Common myeloid progenitor, CD34-positive (primary cell): ENCODE measurements around the gene SPCS1.
A peak's percentile ranks its signal among the peaks of the same experiment; 100 is the strongest.

Experiments used
- CTCF ChIA-PET: fragments of 350-600 bp; sonication (Branson Sonifier 250); formaldehyde crosslinking; loops from one replicate; lab custom pipeline; 2021; ENCODE audit warnings: antibody characterized with exemption; lab: Charles Lee
- POLR2A ChIA-PET: fragments of 350-600 bp; sonication (Branson Sonifier 250); formaldehyde crosslinking; loops from one replicate; lab custom pipeline; 2021; ENCODE audit warnings: antibody characterized with exemption; lab: Charles Lee
- DNase-seq, 3 donors: peaks; one replicate each; pipeline versions ENCODE4 v3.0.0 to v3.0.0-alpha.2; 2013
- H3K27ac ChIP-seq, 2 experiments: 1 replicate in 1 of 2; 2 replicates in 1 of 2; pipeline ENCODE4 v1.7.0; 2013; ENCODE audit warnings: inconsistent platforms in 2 of 2, low read length in 2 of 2, mild to moderate bottlenecking in 2 of 2, low read depth in 1 of 2, moderate library complexity in 1 of 2; ENCODE audit not compliant: severe bottlenecking in 2 of 2, insufficient read depth in 1 of 2, poor library complexity in 1 of 2
- H3K27me3 ChIP-seq, 5 experiments: replicated peaks in 2 of 5; 1 replicate in 3 of 5; 2 replicates in 2 of 5; pipeline versions ENCODE4 v1.6.1 to v1.7.0; 2013; ENCODE audit warnings: low read length in 4 of 5, mild to moderate bottlenecking in 2 of 5, moderate library complexity in 2 of 5, inconsistent platforms in 1 of 5; ENCODE audit not compliant: insufficient read depth in 5 of 5, control insufficient read depth in 4 of 5
- H3K36me3 ChIP-seq, 4 experiments: 1 replicate in 2 of 4; 2 replicates in 2 of 4; pipeline versions ENCODE4 v1.6.1 to v1.7.0; 2013; ENCODE audit warnings: low read length in 3 of 4, control low read depth in 1 of 4, mild to moderate bottlenecking in 1 of 4; ENCODE audit not compliant: control insufficient read depth in 4 of 4, insufficient read depth in 4 of 4
- H3K4me1 ChIP-seq, 4 experiments: 1 replicate in 3 of 4; 2 replicates in 1 of 4; pipeline versions ENCODE4 v1.6.1 to v1.7.1; 2013; ENCODE audit warnings: low read length in 3 of 4, mild to moderate bottlenecking in 3 of 4, control low read depth in 1 of 4, inconsistent platforms in 1 of 4, moderate library complexity in 1 of 4; ENCODE audit not compliant: control insufficient read depth in 4 of 4, insufficient read depth in 4 of 4; ENCODE audit errors: control extremely low read depth in 1 of 4
- H3K4me3 ChIP-seq, 7 experiments: 1 replicate in 4 of 7; 2 replicates in 3 of 7; pipeline versions ENCODE4 v1.5.1 to v1.7.0; 2013; ENCODE audit warnings: mild to moderate bottlenecking in 7 of 7, low read length in 6 of 7, moderate library complexity in 6 of 7, inconsistent platforms in 2 of 7, low read depth in 2 of 7, control low read depth in 1 of 7; ENCODE audit not compliant: insufficient read depth in 4 of 7, control insufficient read depth in 1 of 7; ENCODE audit errors: extremely low read depth in 1 of 7
- H3K9me3 ChIP-seq, 5 experiments: 1 replicate in 4 of 5; 2 replicates in 1 of 5; pipeline versions ENCODE4 v1.6.1 to v1.7.1; 2013; ENCODE audit warnings: low read length in 4 of 5, mild to moderate bottlenecking in 2 of 5, inconsistent platforms in 1 of 5, low read depth in 1 of 5, moderate library complexity in 1 of 5; ENCODE audit not compliant: control insufficient read depth in 4 of 5, insufficient read depth in 2 of 5; ENCODE audit errors: control extremely low read depth in 1 of 5
- WGBS: methylation state at CpG from one replicate; pipeline ENCODE4 v1.1.5; 2013; ENCODE audit not compliant: insufficient coverage; 5-methylcytosine and 5-hydroxymethylcytosine counted together

The SPCS1 gene

DNA sequence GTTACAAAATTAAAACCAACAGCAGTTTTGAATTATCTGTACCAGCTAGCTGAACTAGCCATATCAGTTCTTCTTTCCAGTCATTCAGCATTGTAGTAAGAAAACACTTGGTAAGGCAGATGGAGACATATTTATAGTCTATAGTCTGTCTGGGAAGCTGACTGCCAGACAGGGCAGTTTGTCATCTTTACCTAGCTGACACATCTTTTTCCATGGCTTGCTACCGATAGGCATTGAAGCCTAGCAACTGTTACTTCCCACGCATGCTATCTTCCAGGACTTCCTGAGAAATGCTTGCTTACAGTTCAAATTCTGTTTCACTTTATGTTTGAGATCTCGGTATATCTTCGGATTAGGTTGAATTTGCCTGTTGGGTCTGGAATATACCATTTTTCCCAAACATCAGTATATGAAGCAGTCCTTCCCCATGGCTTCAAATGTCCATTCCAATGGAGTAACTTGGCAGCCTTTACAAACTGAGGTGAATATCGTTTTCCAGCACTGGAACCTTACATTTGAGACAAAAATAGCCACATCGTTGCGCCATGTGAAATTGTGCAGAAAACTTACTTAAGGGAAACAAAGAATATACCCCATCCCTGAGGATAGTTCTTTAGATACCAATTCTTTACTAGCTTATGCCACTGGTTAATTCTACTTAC, 11.2 kb upstream of the SPCS1 start:
- WGBS = 94% methylated on average over 5 of the region's 7 CpGs
- POLR2A ChIA-PET = no interaction called here
- Histone ChIP-seq H3K27ac (no peak overlapping the region), H3K4me3 (no peak overlapping the region), H3K4me1 (no peaks in the 10 kb centered on the region), H3K27me3 (no peaks in the 10 kb centered on the region), H3K36me3 (peaks cover 41 to 81% (median 69%) of the 10 kb centered on the region in 4 experiments), H3K9me3 (no peaks in the 10 kb centered on the region)
- CTCF ChIA-PET = no interaction called here
- no peak for DNase-seq

DNA sequence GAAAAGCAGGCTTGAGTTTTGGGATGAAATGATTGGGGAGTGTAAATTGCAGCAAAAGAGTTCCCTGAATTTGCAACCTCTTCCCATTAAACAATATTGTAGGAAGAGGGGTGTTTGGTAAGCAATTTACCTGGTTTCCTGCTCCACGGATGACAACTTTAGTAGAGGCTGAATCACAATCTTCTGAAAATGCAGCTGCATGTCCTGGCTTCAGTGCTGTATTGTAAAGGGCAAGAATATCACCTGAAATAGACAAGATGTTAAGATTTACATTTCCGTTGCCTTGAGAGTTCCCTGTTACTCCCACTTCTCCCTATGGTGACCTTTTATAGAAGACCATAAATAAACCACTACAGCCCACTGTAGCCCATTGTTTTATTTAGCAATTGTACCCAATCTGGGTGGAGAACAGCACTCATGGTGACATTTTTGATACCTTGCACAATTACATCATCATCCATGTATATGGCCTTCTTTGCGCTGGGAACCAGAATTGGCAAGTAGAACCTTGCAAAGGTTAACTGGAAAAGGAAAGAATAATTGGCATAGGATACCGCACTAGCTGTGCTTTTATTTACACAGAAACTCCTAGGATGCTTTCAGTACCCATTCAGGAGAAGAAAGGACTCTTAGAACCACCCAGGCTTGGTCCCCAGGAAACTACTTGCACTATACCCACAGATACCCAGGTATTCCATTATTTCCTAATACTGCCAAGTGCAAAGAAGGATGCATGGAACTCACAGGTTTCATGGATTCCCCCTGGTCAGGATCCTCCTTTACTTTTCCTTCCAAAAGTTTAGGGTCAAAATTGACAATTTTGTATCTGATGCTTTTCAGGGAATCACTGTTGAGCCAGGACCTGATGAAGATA, 9.9 kb upstream of the SPCS1 start:
- WGBS = 89% methylated on average over 1 of the region's 4 CpGs
- Histone ChIP-seq H3K4me3 (no peak overlapping the region), H3K36me3 (peaks cover 37 to 73% (median 57%) of the 10 kb centered on the region in 4 experiments), H3K27ac (no peak overlapping the region), H3K9me3 (no peaks in the 10 kb centered on the region), H3K27me3 (no peaks in the 10 kb centered on the region), H3K4me1 (no peaks in the 10 kb centered on the region)
- CTCF ChIA-PET = no interaction called here
- POLR2A ChIA-PET = interaction anchor here (1.7 kb wide), 1 partner anchor 11 kb away, joined by 4 read pairs; the partner anchor contains the start of genes GNL3 and PBRM1
- no peak for DNase-seq

DNA sequence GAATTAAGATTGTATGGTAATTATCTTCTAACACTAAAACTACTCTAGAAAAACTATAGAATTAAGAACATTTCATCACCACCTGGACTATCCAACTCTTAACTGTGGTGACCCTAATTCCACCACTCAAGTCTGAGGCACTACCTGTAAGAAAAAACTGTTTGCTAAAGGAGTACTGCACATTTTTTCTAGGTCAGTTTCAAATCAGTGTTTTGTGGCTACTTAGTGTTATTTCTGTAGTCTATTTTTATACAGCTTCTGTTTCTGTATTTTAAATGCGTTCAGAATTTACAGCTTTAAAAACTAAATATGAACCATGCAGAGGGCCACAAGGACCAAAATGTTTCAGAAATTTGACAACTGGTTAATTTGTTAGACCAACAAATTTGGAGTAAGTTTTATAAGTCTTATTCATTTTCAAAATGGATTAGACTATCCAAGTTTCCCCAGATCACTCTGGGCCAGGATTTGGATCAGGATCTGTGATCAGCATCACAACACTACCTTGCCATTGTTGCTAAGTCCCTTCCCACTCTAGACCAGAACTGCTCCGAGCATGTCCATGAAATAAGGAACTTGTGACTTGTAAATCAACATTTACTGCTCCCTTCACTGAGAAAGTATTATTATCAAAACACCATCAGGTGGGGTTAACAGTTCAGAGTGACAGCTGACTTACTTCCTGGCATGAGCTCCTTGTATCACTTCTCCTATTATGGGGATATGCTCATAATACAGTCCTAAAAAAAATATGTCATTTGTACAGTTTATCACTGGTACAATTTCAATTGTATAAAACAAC, 8.9 kb upstream of the SPCS1 start:
- H3K9me3 ChIP-seq = no peaks in the 10 kb centered on the region
- 100% methylated on average over 1 of the region's 2 CpGs for WGBS
- H3K4me3 ChIP-seq = no peak overlapping the region
- DNase-seq = no peak
- ChIA-PET CTCF (interaction anchor here (3.0 kb wide), 1 partner anchor 8 kb away, joined by 11 read pairs; no protein-coding TSS in a partner anchor), POLR2A (interaction anchor here (0.7 to 1.7 kb wide), 2 partner anchors 12 to 70 kb away, joined by 3 to 4 read pairs; partner anchors contain the start of genes GNL3 and PBRM1)
- no peaks in the 10 kb centered on the region for H3K27me3 ChIP-seq
- no peaks in the 10 kb centered on the region for H3K4me1 ChIP-seq
- H3K27ac ChIP-seq = no peak overlapping the region
- H3K36me3 ChIP-seq = peaks cover 36 to 65% (median 50%) of the 10 kb centered on the region in 4 experiments

DNA sequence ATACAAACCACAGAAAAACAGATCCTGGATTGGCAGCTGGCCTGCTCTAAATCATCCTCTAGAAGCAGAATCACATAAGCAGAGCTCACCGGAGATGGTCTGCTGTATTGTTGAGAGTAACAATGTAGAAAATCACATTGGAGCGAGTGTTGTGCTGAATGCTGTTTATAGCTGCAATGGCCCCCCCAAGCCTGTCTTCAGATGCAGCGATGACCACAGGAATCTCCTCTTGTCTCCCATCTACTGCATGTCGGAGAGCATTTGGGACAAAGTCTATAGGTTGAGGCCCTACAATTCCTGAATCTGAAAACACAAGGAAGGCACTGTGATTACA, 8.3 kb upstream of the SPCS1 start:
- WGBS = 100% methylated on average over 4 of the region's 4 CpGs
- no peaks in the 10 kb centered on the region for H3K27me3 ChIP-seq
- POLR2A ChIA-PET = interaction anchor here (0.7 kb wide), 1 partner anchor 71 kb away, joined by 3 read pairs; no protein-coding TSS in a partner anchor
- CTCF ChIA-PET = interaction anchor here (3.0 kb wide), 1 partner anchor 8 kb away, joined by 11 read pairs; no protein-coding TSS in a partner anchor
- no peak overlapping the region for H3K27ac ChIP-seq
- no peak for DNase-seq
- peaks cover 35 to 61% (median 44%) of the 10 kb centered on the region in 4 experiments for H3K36me3 ChIP-seq
- H3K4me3 ChIP-seq = no peak overlapping the region
- H3K4me1 ChIP-seq = no peaks in the 10 kb centered on the region
- no peaks in the 10 kb centered on the region for H3K9me3 ChIP-seq

DNA sequence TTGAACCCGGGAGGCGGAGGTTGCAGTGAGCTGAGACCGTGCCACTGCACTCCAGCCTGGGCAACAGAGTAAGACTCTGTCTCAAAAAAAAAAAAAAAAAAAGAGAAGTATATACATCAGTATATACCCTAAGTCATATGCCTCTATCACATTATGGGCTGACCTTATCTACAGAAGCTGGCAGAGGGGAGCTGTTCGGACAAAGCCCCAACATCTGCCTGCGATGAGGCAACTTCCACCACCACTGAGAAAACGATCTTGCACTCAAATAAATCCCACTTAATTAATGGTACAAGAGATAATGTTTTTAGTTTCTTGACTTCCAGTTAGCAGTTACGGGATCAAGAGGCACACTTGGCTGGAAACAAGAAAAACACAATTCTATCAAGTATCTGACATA, 2.6 kb upstream of the SPCS1 start:
- Histone ChIP-seq H3K27me3 (no peaks in the 10 kb centered on the region), H3K9me3 (no peaks in the 10 kb centered on the region), H3K36me3 (peaks cover 0 to 13% (median 3%) of the 10 kb centered on the region in 4 experiments), H3K4me3 (no peak overlapping the region), H3K4me1 (peaks cover 22 to 41% (median 30%) of the 10 kb centered on the region in 4 experiments), H3K27ac (no peak overlapping the region)
- CTCF ChIA-PET = no interaction called here
- no peak for DNase-seq
- POLR2A ChIA-PET = interaction anchor here (1.0 kb wide), 1 partner anchor 42 kb away, joined by 3 read pairs; no protein-coding TSS in a partner anchor
- 100% methylated on average over 1 of the region's 7 CpGs for WGBS

DNA sequence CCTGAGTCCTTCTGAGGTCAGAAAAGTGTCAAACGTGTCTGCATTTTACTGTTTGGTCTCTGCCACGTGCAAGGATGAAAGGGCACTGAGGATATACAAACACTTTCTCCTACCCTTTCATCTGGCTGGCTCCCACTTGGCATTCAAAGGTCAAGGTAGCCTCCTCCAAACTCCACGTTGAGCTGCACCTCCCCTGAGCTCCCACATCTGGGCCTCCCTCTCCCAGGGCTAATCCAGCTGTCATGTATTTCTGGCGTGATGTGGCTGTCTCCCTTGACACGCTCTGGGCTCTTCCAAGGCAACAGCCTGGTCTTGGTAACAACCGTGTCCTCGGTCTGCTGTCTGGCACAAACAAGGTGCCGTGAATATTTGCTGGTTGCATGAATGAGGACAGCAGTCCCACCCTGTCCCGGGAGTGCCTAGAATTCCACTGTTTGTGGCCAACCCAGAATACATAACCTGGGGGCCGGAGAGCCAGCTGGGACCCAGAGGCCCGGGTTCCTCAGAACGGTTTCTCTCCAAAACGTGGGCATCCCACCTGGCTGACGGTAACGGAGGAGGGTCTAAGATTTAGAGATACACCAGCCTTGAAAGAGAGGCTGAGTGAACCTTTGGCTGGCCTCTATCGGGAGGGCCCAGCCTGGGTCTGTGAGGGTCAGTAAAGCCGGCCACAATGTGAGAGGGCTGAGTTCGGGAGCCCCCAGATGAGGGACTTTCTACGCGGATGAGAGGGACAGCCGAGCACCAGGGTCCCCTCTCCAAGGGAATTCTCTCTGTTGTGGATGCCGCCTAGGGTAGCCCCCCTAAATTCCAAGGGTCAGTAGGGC, 1.1 kb upstream of the SPCS1 start:
- POLR2A ChIA-PET = interaction anchor here (0.9 kb wide), 1 partner anchor 12 kb away, joined by 5 read pairs; no protein-coding TSS in a partner anchor
- Histone ChIP-seq H3K9me3 (no peaks in the 10 kb centered on the region), H3K27ac (peak overlapping the region; percentile 68 to 88), H3K4me1 (peaks cover 22 to 41% (median 33%) of the 10 kb centered on the region in 4 experiments), H3K4me3 (peak overlapping the region; percentile 82 to 100 (median 93)), H3K27me3 (no peaks in the 10 kb centered on the region), H3K36me3 (peaks cover 0 to 10% (median 4%) of the 10 kb centered on the region in 4 experiments)
- CTCF ChIA-PET = interaction anchor here (0.9 to 1.1 kb wide), 2 partner anchors 15 to 17 kb away, joined by 3 read pairs; no protein-coding TSS in a partner anchor
- no peak for DNase-seq
- WGBS = 12% methylated on average over 21 of the region's 22 CpGs
